HCT116 (cell line): ENCODE measurements around the gene IER5L.

Experiments used
- CEBPB ChIP-seq: IDR thresholded peaks from 2 replicates; pipeline ENCODE4 v1.6.1; 2012; ENCODE audit warnings: low read depth
- CTCF ChIP-seq, 3 experiments: fragments of 200-600 bp in 1 of 3; sonication (generic) in 1 of 3; IDR thresholded peaks in 2 of 3; conservative IDR thresholded peaks in 1 of 3; 2 replicates each; pipeline ENCODE4 v1.5.1; 2012 to 2017; ENCODE audit warnings: low read depth in 2 of 3, low read length in 2 of 3, antibody characterized with exemption in 1 of 3, borderline replicate concordance in 1 of 3, control low read depth in 1 of 3, mild to moderate bottlenecking in 1 of 3, mixed read lengths in 1 of 3, mixed run types in 1 of 3, moderate library complexity in 1 of 3; ENCODE audit not compliant: insufficient read depth in 1 of 3
- ELF1 ChIP-seq: IDR thresholded peaks from 2 replicates; pipeline ENCODE4 v1.6.1; 2012; ENCODE audit warnings: low read depth, borderline replicate concordance
- EZH2 ChIP-seq: fragments of 200-600 bp; sonication (generic); IDR thresholded peaks from 2 replicates; pipeline ENCODE4 v1.6.1; 2017; ENCODE audit warnings: antibody characterized with exemption, mixed run types
- EZH2phosphoT487 ChIP-seq: fragments of 200-600 bp; IDR thresholded peaks from 2 replicates; pipeline ENCODE4 v1.6.1; 2018; ENCODE audit warnings: antibody characterized with exemption, borderline replicate concordance
- FOSL1 ChIP-seq: IDR thresholded peaks from 2 replicates; pipeline ENCODE4 v1.6.1; 2012; ENCODE audit warnings: low read depth
- JUND ChIP-seq: IDR thresholded peaks from 2 replicates; pipeline ENCODE4 v1.6.1; 2012
- POLR2A ChIP-seq: IDR thresholded peaks from 2 replicates; pipeline ENCODE4 v1.7.0; 2011; ENCODE audit warnings: borderline replicate concordance; ENCODE audit not compliant: insufficient read depth, insufficient read length; ENCODE audit errors: extremely low read depth
- POLR2AphosphoS5 ChIP-seq: IDR thresholded peaks from 2 replicates; pipeline ENCODE4 v1.6.1; 2011; ENCODE audit warnings: mild to moderate bottlenecking, low read depth, low read length, moderate library complexity
- RAD21 ChIP-seq: IDR thresholded peaks from 2 replicates; pipeline ENCODE4 v1.6.1; 2012; ENCODE audit warnings: low read depth, mild to moderate bottlenecking
- SRF ChIP-seq: IDR thresholded peaks from 2 replicates; pipeline ENCODE4 v1.6.1; 2012; ENCODE audit warnings: low read depth
- ZBTB33 ChIP-seq: IDR thresholded peaks from 2 replicates; pipeline ENCODE4 v1.6.1; 2011; ENCODE audit warnings: mild to moderate bottlenecking, low read length, moderate library complexity; ENCODE audit not compliant: insufficient replicate concordance; ENCODE audit errors: extremely low read depth
- ZNF274 ChIP-seq: fragments of 200-500 bp; sonication (Bioruptor generic); IDR thresholded peaks from 2 replicates; pipeline ENCODE4 v1.6.1; 2014; ENCODE audit warnings: mild to moderate bottlenecking, low read depth, low read length, inconsistent platforms

DNA sequence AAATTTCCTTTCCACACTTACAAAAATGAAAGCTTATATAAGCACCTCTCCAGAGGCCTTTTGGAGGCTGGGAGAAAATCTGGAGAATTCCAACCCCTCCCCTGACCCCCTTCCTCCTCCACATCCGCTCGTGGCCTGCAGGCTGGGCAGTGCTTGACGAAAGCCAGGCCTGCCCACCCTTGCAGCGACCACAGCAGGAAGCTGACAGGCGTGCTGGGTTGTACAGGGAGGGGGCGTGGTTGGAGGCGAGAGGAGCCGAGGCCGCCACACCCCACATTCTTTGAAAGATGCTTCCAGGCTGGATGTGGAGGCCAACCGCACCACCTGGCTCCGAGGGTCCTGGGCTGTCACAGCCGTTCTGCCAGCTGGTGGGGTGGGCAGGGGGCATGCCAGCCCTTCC lies 47.8 kb upstream of the IER5L start:
- TF ChIP-seq POLR2A (no peak), JUND (no peak), EZH2phosphoT487 (no peak), CTCF (IDR thresholded peaks at IDR 0.05 in 2 of 3, conservative IDR thresholded peaks at IDR 0.05 in 1 of 3; ENCODE audit: borderline replicate concordance in 1 of 3, insufficient read depth in 1 of 3, low read depth in 2 of 3, low read length in 2 of 3) (no peak), EZH2 (no peak), CEBPB (no peak), POLR2AphosphoS5 (no peak), ZBTB33 (no peak), RAD21 (no peak; the same call in 1 of the 2 replicates), SRF (no peak), FOSL1 (no peak), ZNF274 (no peak), ELF1 (no peak)
